Peyer's patch (tissue), 4 donors: ENCODE data around the gene BAG5. TPM values are rescaled to one million over a fixed set of nuclear protein-coding genes. Genes with fewer than 3 reads are reported as not detected.
A peak's percentile ranks its signal among the peaks of the same experiment; 100 is the strongest.

Source experiments
- DNase-seq, 3 donors: peaks; one replicate each; pipeline ENCODE4 v3.0.0-alpha.2; 2017 to 2019
- H3K27ac ChIP-seq, 4 donors: fragments of 200-600 bp; sonication (generic); one replicate each; pipeline ENCODE4 v1.5.1; 2016 to 2019
- H3K27me3 ChIP-seq, 2 donors: fragments of 200-600 bp; sonication (generic); one replicate each; pipeline ENCODE4 v1.5.1; 2019
- H3K36me3 ChIP-seq, 3 donors: fragments of 200-600 bp; sonication (generic); one replicate each; pipeline ENCODE4 v1.5.1; 2016 to 2019
- H3K4me1 ChIP-seq, 4 donors: fragments of 200-600 bp; sonication (generic); one replicate each; pipeline ENCODE4 v1.5.1; 2016 to 2019
- H3K4me3 ChIP-seq, 4 donors: fragments of 200-600 bp; sonication (generic); 1 replicate in 3 of 4; 2 replicates in 1 of 4; pipeline ENCODE4 v1.5.1; 2016 to 2019; ENCODE audit warnings: mild to moderate bottlenecking in 1 of 4
- H3K9me3 ChIP-seq, 4 donors: fragments of 200-600 bp; sonication (generic); one replicate each; pipeline ENCODE4 v1.5.1; 2016 to 2019; ENCODE audit warnings: mild to moderate bottlenecking in 1 of 4
- POLR2A ChIP-seq, 2 donors: fragments of 450-650 bp; IDR thresholded peaks; one replicate each; pipeline ENCODE4 v1.5.1; 2017; ENCODE audit warnings: antibody characterized with exemption in 2 of 2, mild to moderate bottlenecking in 2 of 2, moderate library complexity in 2 of 2
- total RNA-seq, 4 donors: library from RNA; depleted of rRNA; stranded (reverse); fragments of >200 nt; gene quantifications; one replicate each; pipeline ENCODE4 v1.1.0, GENCODE V29; 2016
- TF ChIP-seq, protein P1 (sequence below), 6 experiments: fragments of 450-650 bp in 4 of 6; fragments of 200-600 bp in 2 of 6; sonication (generic) in 1 of 6; IDR thresholded peaks; one replicate each; pipeline ENCODE4 v1.5.1; 2017 to 2019; ENCODE audit warnings: antibody characterized with exemption in 6 of 6, mild to moderate bottlenecking in 3 of 6, moderate library complexity in 1 of 6

The BAG5 gene
- total RNA-seq, 4 donors from 2014 or later = 18.0 to 38.0 (median 19.5) TPM

- peaks cover 0 to 76% (median 21%) of the 10 kb centered on the region in 4 donors for H3K4me1 ChIP-seq
- no peaks in the 10 kb centered on the region for H3K9me3 ChIP-seq
- H3K4me3 ChIP-seq = peak overlapping the region; percentile 45 to 70 (median 62)
- peak overlapping the region; percentile 49 to 87 (median 71) for H3K27ac ChIP-seq
- no peaks in the 10 kb centered on the region for H3K36me3 ChIP-seq
- DNase-seq = no peak
- TF ChIP-seq, protein P1, sequence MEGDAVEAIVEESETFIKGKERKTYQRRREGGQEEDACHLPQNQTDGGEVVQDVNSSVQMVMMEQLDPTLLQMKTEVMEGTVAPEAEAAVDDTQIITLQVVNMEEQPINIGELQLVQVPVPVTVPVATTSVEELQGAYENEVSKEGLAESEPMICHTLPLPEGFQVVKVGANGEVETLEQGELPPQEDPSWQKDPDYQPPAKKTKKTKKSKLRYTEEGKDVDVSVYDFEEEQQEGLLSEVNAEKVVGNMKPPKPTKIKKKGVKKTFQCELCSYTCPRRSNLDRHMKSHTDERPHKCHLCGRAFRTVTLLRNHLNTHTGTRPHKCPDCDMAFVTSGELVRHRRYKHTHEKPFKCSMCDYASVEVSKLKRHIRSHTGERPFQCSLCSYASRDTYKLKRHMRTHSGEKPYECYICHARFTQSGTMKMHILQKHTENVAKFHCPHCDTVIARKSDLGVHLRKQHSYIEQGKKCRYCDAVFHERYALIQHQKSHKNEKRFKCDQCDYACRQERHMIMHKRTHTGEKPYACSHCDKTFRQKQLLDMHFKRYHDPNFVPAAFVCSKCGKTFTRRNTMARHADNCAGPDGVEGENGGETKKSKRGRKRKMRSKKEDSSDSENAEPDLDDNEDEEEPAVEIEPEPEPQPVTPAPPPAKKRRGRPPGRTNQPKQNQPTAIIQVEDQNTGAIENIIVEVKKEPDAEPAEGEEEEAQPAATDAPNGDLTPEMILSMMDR (IDR thresholded peaks at IDR 0.05) = no peak
- TF ChIP-seq POLR2A (IDR thresholded peaks at IDR 0.05) = no peak
- peaks cover 0 to 6% of the 10 kb centered on the region in 2 donors for H3K27me3 ChIP-seq
Observed at GRCh38 chr14:103521951-103522563, 40.4 kb downstream of the BAG5 start.

GRCh38 chr14:103521438-103521950 lies 41.0 kb downstream of the BAG5 start:
- H3K9me3 ChIP-seq = no peaks in the 10 kb centered on the region
- H3K27me3 ChIP-seq = peaks cover 0 to 6% of the 10 kb centered on the region in 2 donors
- H3K27ac ChIP-seq = peak overlapping the region; percentile 49 to 87 (median 71)
- peak overlapping the region; percentile 45 to 70 (median 62) for H3K4me3 ChIP-seq
- DNase-seq = no peak
- H3K4me1 ChIP-seq = peaks cover 0 to 73% (median 21%) of the 10 kb centered on the region in 4 donors
- H3K36me3 ChIP-seq = no peaks in the 10 kb centered on the region
- TF ChIP-seq, protein P1 (IDR thresholded peaks at IDR 0.05) = no peak
- TF ChIP-seq POLR2A (IDR thresholded peaks at IDR 0.05) = no peak

DNA sequence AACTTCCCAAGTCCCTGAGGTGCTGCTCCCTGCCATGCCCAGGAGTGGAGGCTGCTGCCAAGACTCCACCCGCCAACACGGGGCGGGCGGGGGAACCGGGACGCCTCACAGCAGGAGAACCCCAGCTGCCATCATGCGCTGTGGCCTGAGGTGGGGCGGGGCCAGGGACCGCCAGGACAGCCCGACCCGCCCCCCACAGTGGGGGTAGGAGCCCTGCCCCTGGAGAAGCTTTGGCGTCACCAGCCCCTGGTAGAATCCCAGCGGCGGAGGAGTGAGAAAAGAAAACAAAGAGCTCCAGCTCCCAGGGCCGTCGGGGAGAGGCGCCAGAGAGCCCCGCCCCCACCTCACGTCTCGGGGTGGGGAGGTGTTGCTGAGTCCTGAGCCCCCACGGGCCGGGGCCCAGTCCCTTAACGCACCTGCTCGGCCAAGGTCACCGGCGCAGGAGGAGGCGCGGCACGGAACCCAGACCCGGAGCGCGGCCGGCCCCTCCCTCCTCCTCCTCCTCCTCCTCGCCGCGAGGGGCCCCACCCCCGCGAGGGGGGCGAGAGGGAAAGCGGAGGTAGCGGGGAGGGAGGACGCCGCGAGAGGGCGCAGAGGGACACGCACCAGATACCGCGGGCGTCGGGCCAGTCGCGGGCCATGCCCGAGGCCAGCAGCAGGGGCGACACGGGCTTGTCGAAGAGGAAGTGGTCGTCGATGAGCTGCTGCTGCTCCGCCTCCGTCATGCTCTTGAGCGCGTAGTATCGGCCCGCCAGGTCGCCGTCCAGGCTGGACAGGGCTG lies 41.6 kb downstream of the BAG5 start:
- Histone ChIP-seq H3K27ac (peak overlapping the region; percentile 49 to 87 (median 71)), H3K9me3 (no peaks in the 10 kb centered on the region), H3K4me3 (peak overlapping the region; percentile 45 to 70 (median 62)), H3K27me3 (peaks cover 0 to 6% of the 10 kb centered on the region in 2 donors), H3K36me3 (no peaks in the 10 kb centered on the region), H3K4me1 (peaks cover 0 to 66% (median 21%) of the 10 kb centered on the region in 4 donors)
- peak; percentile 76 to 90 (median 84) for DNase-seq
- peak in 1 of 2 donors; percentile 26 for TF ChIP-seq POLR2A (IDR thresholded peaks at IDR 0.05)
- TF ChIP-seq, protein P1 (IDR thresholded peaks at IDR 0.05) = peak; percentile 31 to 61 (median 48)

DNA sequence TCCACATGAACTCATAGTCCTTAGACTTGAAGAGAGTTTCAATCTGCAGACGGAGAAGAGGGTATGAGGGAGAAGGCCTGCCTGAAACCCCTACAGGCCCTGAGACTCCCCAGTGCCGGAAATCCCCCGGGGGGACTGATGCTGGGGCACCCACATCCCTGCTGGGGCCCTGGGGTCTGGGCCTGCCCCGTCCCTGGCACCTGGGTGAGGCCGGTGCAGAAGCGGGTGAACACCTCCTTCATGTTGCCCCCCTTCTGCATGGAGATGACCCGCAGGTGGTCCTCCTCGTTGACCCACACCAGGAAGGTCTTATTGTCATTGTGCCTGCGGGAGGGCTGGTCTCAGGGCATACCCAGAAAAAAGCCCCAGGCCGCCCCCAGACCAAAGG lies 42.2 kb downstream of the BAG5 start:
- H3K4me1 ChIP-seq = peaks cover 0 to 60% (median 21%) of the 10 kb centered on the region in 4 donors
- H3K4me3 ChIP-seq = peak overlapping the region in 2 of 4 donors; percentile 67 to 70
- no peaks in the 10 kb centered on the region for H3K9me3 ChIP-seq
- DNase-seq = no peak
- H3K27me3 ChIP-seq = peaks cover 0 to 6% of the 10 kb centered on the region in 2 donors
- H3K27ac ChIP-seq = peak overlapping the region in 3 of 4 donors; percentile 62 to 87 (median 80)
- no peaks in the 10 kb centered on the region for H3K36me3 ChIP-seq
- TF ChIP-seq, protein P1 (IDR thresholded peaks at IDR 0.05) = no peak
- no peak for TF ChIP-seq POLR2A (IDR thresholded peaks at IDR 0.05)

- Histone ChIP-seq H3K36me3 (no peaks in the 10 kb centered on the region), H3K4me1 (peaks cover 0 to 56% (median 21%) of the 10 kb centered on the region in 4 donors), H3K4me3 (no peak overlapping the region), H3K27me3 (peaks cover 0 to 6% of the 10 kb centered on the region in 2 donors), H3K9me3 (no peaks in the 10 kb centered on the region), H3K27ac (peak overlapping the region in 1 of 4 donors; percentile 87)
- TF ChIP-seq, protein P1 (IDR thresholded peaks at IDR 0.05) = no peak
- no peak for TF ChIP-seq POLR2A (IDR thresholded peaks at IDR 0.05)
- no peak for DNase-seq
Observed at GRCh38 chr14:103519837-103520212, 42.6 kb downstream of the BAG5 start.
